Mesenchymal stem cell (in vitro differentiated cells and primary cell): Measurements from ENCODE around the gene SMIM12.

Experiments used
- DNase-seq: peaks from one replicate; pipeline ENCODE4 v3.0.0-alpha.2; 2013
- H2AFZ ChIP-seq: one replicate; pipeline ENCODE4 v1.6.1; 2013; ENCODE audit warnings: low read depth, mild to moderate bottlenecking, control low read depth, inconsistent platforms, low read length, moderate library complexity
- H2AK5ac ChIP-seq: 2 replicates; pipeline ENCODE4 v1.6.1; 2013; ENCODE audit warnings: low read length, moderate library complexity, mild to moderate bottlenecking, inconsistent platforms; ENCODE audit not compliant: severe bottlenecking
- H2BK120ac ChIP-seq: one replicate; pipeline ENCODE4 v1.6.1; 2013; ENCODE audit warnings: low read depth, mild to moderate bottlenecking, inconsistent platforms, low read length, moderate library complexity
- H2BK12ac ChIP-seq, 2 experiments: one replicate each; pipeline ENCODE4 v1.6.1; 2013; ENCODE audit warnings: inconsistent platforms in 2 of 2, low read length in 2 of 2, mild to moderate bottlenecking in 2 of 2, moderate library complexity in 2 of 2, control low read depth in 1 of 2
- H2BK15ac ChIP-seq: one replicate; pipeline ENCODE4 v1.6.1; 2013; ENCODE audit warnings: mild to moderate bottlenecking, low read depth, inconsistent platforms; ENCODE audit not compliant: poor library complexity, severe bottlenecking
- H2BK5ac ChIP-seq: 2 replicates; pipeline ENCODE4 v1.6.1; 2013; ENCODE audit warnings: low read depth, mild to moderate bottlenecking, low read length, control low read depth, inconsistent platforms; ENCODE audit not compliant: poor library complexity, severe bottlenecking
- H3K14ac ChIP-seq, 2 experiments: one replicate each; pipeline ENCODE4 v1.6.1; 2013; ENCODE audit warnings: inconsistent platforms in 2 of 2, low read length in 2 of 2, control low read depth in 1 of 2, mild to moderate bottlenecking in 1 of 2, moderate library complexity in 1 of 2
- H3K18ac ChIP-seq, 2 experiments: one replicate each; pipeline ENCODE4 v1.6.1; 2013; ENCODE audit warnings: inconsistent platforms in 2 of 2, low read length in 2 of 2, control low read depth in 1 of 2, low read depth in 1 of 2, mild to moderate bottlenecking in 1 of 2
- H3K23ac ChIP-seq, 2 experiments: one replicate each; pipeline ENCODE4 v1.6.1; 2013; ENCODE audit warnings: inconsistent platforms in 2 of 2, low read length in 2 of 2, mild to moderate bottlenecking in 2 of 2, moderate library complexity in 2 of 2, control low read depth in 1 of 2
- H3K27ac ChIP-seq: 2 replicates; pipeline ENCODE4 v1.5.1; 2013; ENCODE audit warnings: mild to moderate bottlenecking, moderate library complexity, low read length, control low read depth, inconsistent platforms; ENCODE audit not compliant: poor library complexity, severe bottlenecking
- H3K27me3 ChIP-seq, 2 experiments: 2 replicates each; pipeline versions ENCODE4 v1.6.1 to v1.7.0; 2013; ENCODE audit warnings: low read length in 2 of 2, mild to moderate bottlenecking in 2 of 2, moderate library complexity in 2 of 2, control low read depth in 1 of 2, inconsistent platforms in 1 of 2; ENCODE audit not compliant: control insufficient read depth in 1 of 2, insufficient read depth in 1 of 2
- H3K36me3 ChIP-seq, 2 experiments: 2 replicates each; pipeline versions ENCODE4 v1.6.1 to v1.7.0; 2013; ENCODE audit warnings: low read length in 2 of 2, control low read depth in 1 of 2, inconsistent platforms in 1 of 2, low read depth in 1 of 2, mild to moderate bottlenecking in 1 of 2; ENCODE audit not compliant: insufficient read depth in 2 of 2, control insufficient read depth in 1 of 2
- H3K4ac ChIP-seq, 2 experiments: one replicate each; pipeline ENCODE4 v1.6.1; 2013; ENCODE audit warnings: inconsistent platforms in 2 of 2, low read length in 2 of 2, mild to moderate bottlenecking in 2 of 2, moderate library complexity in 2 of 2, control low read depth in 1 of 2, low read depth in 1 of 2
- H3K4me1 ChIP-seq: 2 replicates; pipeline ENCODE4 v1.6.1; 2013; ENCODE audit warnings: low read depth, low read length, control low read depth; ENCODE audit not compliant: control insufficient read depth, insufficient read depth
- H3K4me2 ChIP-seq: 2 replicates; pipeline ENCODE4 v1.6.1; 2013; ENCODE audit warnings: low read length, mild to moderate bottlenecking, inconsistent platforms; ENCODE audit not compliant: poor library complexity, severe bottlenecking
- H3K4me3 ChIP-seq, 2 experiments: 2 replicates each; pipeline versions ENCODE4 v1.5.1 to v1.7.0; 2013; ENCODE audit warnings: low read length in 2 of 2, mild to moderate bottlenecking in 2 of 2, control low read depth in 1 of 2, low read depth in 1 of 2; ENCODE audit not compliant: insufficient read depth in 1 of 2
- H3K79me1 ChIP-seq: replicated peaks from 2 replicates; pipeline ENCODE4 v1.6.1; 2013; ENCODE audit warnings: mild to moderate bottlenecking, control low read depth, low read length, inconsistent platforms; ENCODE audit not compliant: poor library complexity, severe bottlenecking
- H3K9ac ChIP-seq: 2 replicates; pipeline ENCODE4 v1.7.0; 2013; ENCODE audit warnings: mild to moderate bottlenecking, low read length, moderate library complexity
- H3K9me3 ChIP-seq: 2 replicates; pipeline ENCODE4 v1.7.0; 2013; ENCODE audit warnings: mild to moderate bottlenecking, low read length; ENCODE audit not compliant: control insufficient read depth
- H4K8ac ChIP-seq: one replicate; pipeline ENCODE4 v1.6.1; 2013; ENCODE audit warnings: inconsistent platforms, mild to moderate bottlenecking, low read length, moderate library complexity
- H4K91ac ChIP-seq: one replicate; pipeline ENCODE4 v1.6.1; 2013; ENCODE audit warnings: mild to moderate bottlenecking, low read length, inconsistent platforms
- WGBS: methylation state at CpG from one replicate; pipeline ENCODE4 v1.1.7; 2013; ENCODE audit warnings: mixed read lengths; 5-methylcytosine and 5-hydroxymethylcytosine counted together

SMIM12 gene

GRCh38 chr1:34829250-34829649 lies 30.3 kb downstream of the SMIM12 start:
- no peak overlapping the region for H3K4me2 ChIP-seq
- WGBS: 87% methylated on average over 3 of the region's 3 CpGs
- no peak overlapping the region for H3K9ac ChIP-seq

GRCh38 chr1:34828611-34829010 lies 30.9 kb downstream of the SMIM12 start:
- Histone ChIP-seq H2AFZ (no peak overlapping the region), H3K4me3 (no peak overlapping the region), H3K27me3 (peaks cover 0 to 15% of the 10 kb centered on the region in 2 experiments), H3K23ac (no peak overlapping the region), H2AK5ac (no peak overlapping the region), H2BK5ac (no peak overlapping the region), H4K91ac (no peak overlapping the region), H3K14ac (no peak overlapping the region), H3K4me2 (no peak overlapping the region), H3K18ac (no peak overlapping the region), H2BK120ac (no peak overlapping the region), H3K27ac (no peak overlapping the region), H4K8ac (no peak overlapping the region), H2BK12ac (no peak overlapping the region), H3K36me3 (peaks cover 0 to 6% of the 10 kb centered on the region in 2 experiments), H3K9me3 (no peaks in the 10 kb centered on the region), H3K9ac (no peak overlapping the region), H3K4ac (no peak overlapping the region), H2BK15ac (no peak overlapping the region), H3K4me1 (no peaks in the 10 kb centered on the region), H3K79me1 (no peaks in the 10 kb centered on the region)
- WGBS: 43% methylated on average over 1 of the region's 2 CpGs
- no peak for DNase-seq

More at GRCh38 chr1:34829250-34829649, 30.3 kb downstream of the SMIM12 start:
- Histone ChIP-seq H3K27me3 (peaks cover 0 to 15% of the 10 kb centered on the region in 2 experiments), H3K23ac (no peak overlapping the region), H3K79me1 (no peaks in the 10 kb centered on the region), H3K9me3 (no peaks in the 10 kb centered on the region), H3K36me3 (peaks cover 0 to 4% of the 10 kb centered on the region in 2 experiments), H3K4ac (no peak overlapping the region), H4K8ac (no peak overlapping the region), H2BK120ac (no peak overlapping the region), H2BK12ac (no peak overlapping the region), H3K18ac (no peak overlapping the region), H2AFZ (no peak overlapping the region), H4K91ac (no peak overlapping the region), H3K27ac (no peak overlapping the region), H3K4me1 (no peaks in the 10 kb centered on the region), H3K4me3 (no peak overlapping the region), H2BK15ac (no peak overlapping the region), H3K14ac (no peak overlapping the region), H2AK5ac (no peak overlapping the region), H2BK5ac (no peak overlapping the region)
- DNase-seq: no peak

- Histone ChIP-seq H2AFZ (no peak overlapping the region), H3K36me3 (peaks cover 0 to 7% of the 10 kb centered on the region in 2 experiments), H3K23ac (no peak overlapping the region), H3K27me3 (peaks cover 0 to 15% of the 10 kb centered on the region in 2 experiments), H2BK5ac (no peak overlapping the region), H3K27ac (no peak overlapping the region), H3K4me1 (no peaks in the 10 kb centered on the region), H3K9me3 (no peaks in the 10 kb centered on the region), H2AK5ac (no peak overlapping the region), H3K18ac (no peak overlapping the region), H3K9ac (no peak overlapping the region), H3K79me1 (no peaks in the 10 kb centered on the region), H3K14ac (no peak overlapping the region), H4K91ac (no peak overlapping the region), H3K4me3 (no peak overlapping the region), H2BK15ac (no peak overlapping the region), H3K4me2 (no peak overlapping the region), H2BK12ac (no peak overlapping the region), H4K8ac (no peak overlapping the region), H2BK120ac (no peak overlapping the region), H3K4ac (no peak overlapping the region)
- 63% methylated on average over 5 of the region's 5 CpGs for whole genome bisulfite sequencing
- no peak for DNase-seq
Measured at GRCh38 chr1:34827341-34827941, 32.1 kb downstream of the SMIM12 start.

- no peak for DNase-seq
- no peak overlapping the region for H3K9ac ChIP-seq
- H3K27ac ChIP-seq: no peak overlapping the region
- H4K8ac ChIP-seq: no peak overlapping the region
- H3K4me3 ChIP-seq: no peak overlapping the region
- no peak overlapping the region for H2AFZ ChIP-seq
- no peak overlapping the region for H3K4ac ChIP-seq
- H2BK5ac ChIP-seq: no peak overlapping the region
- H3K23ac ChIP-seq: no peak overlapping the region
- H2BK120ac ChIP-seq: no peak overlapping the region
- H3K14ac ChIP-seq: no peak overlapping the region
- peaks cover 0 to 15% of the 10 kb centered on the region in 2 experiments for H3K27me3 ChIP-seq
- H2AK5ac ChIP-seq: no peak overlapping the region
- no peak overlapping the region for H2BK15ac ChIP-seq
- peaks cover 0 to 2% of the 10 kb centered on the region in 2 experiments for H3K36me3 ChIP-seq
- H3K79me1 ChIP-seq: no peaks in the 10 kb centered on the region
- H4K91ac ChIP-seq: peak overlapping the region; percentile 35
- no peaks in the 10 kb centered on the region for H3K9me3 ChIP-seq
- H3K18ac ChIP-seq: no peak overlapping the region
- 82% methylated on average over 9 of the region's 11 CpGs for WGBS
- no peak overlapping the region for H2BK12ac ChIP-seq
- H3K4me1 ChIP-seq: no peaks in the 10 kb centered on the region
- H3K4me2 ChIP-seq: no peak overlapping the region
Measured at GRCh38 chr1:34825455-34826091, 34.0 kb downstream of the SMIM12 start.
